Measurements from ENCODE around the gene NTN1. TPM values are rescaled to one million over a fixed set of nuclear protein-coding genes. Genes with fewer than 3 reads are reported as not detected.

The NTN1 gene
- total and polyA plus RNA-seq, 2 of the 13 experiments (the other 11 are each of a cell fraction or from before 2014, with no cell fraction given), result 0.04 to 0.05 TPM

DNA sequence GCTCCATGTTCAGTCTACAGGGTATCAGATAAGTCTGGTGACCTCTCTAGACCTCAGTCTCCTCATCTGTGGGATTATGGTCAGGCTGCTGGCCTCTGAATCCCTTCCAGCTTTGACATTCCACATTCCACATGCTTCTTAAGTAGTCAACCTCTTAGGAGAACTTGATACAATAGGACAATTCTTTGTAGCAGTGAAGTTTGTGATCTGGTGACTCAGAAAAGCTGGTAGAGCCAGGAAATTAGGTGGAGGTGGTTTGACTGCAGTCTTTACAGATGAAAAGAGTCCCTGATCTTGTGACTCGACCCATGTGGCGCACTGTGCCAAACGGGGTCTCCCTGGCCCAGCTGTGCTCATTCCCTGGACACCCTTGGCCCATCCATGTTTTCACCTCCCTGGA is 147.8 kb downstream of the NTN1 start:
- H3K79me2 ChIP-seq (ENCODE audit: insufficient read depth, low read length), result no peaks in the 10 kb centered on the region
- H4K20me1 ChIP-seq (ENCODE audit: insufficient read depth, low read length), result peaks cover 3% of the 10 kb centered on the region; the same call in 1 of the 2 replicates
- no peaks in the 10 kb centered on the region for H3K9me3 ChIP-seq (ENCODE audit: low read length)
- BruUV-seq (replicated peaks), result no TSS peak
- in situ Hi-C loops (cut with HindIII; ENCODE audit: extremely low pct_ligation_motif_present, low pct_unique_long_range_greater_than_20kb), result no loop called here
- no peak overlapping the region for H3K4me2 ChIP-seq (ENCODE audit: low read depth, low read length)
- POLR2A ChIA-PET, result no interaction called here
- WGBS (ENCODE audit: low lambda C conversion rate), result 48% methylated on average over 3 of the region's 3 CpGs
- no peak overlapping the region for H3K27ac ChIP-seq (ENCODE audit: extremely low read length, insufficient read depth, low read length)
- peaks cover 6 to 29% of the 10 kb centered on the region in 2 experiments for H3K27me3 ChIP-seq (ENCODE audit: control insufficient read depth in 1 of 2, insufficient read depth in 2 of 2, low read length in 2 of 2)
- H3K4me1 ChIP-seq (ENCODE audit: insufficient read depth, low read length), result peaks cover 31% of the 10 kb centered on the region
- no peak for DNase-seq (ENCODE audit: low spot score)
- H2AFZ ChIP-seq (ENCODE audit: low read length), result no peak overlapping the region
- intact Hi-C loops (cut with micrococcal nuclease; ENCODE audit: unreplicated experiment), result loop anchor here (10.0 kb wide), 1 partner anchor 174 kb away; no protein-coding TSS in a partner anchor
- CTCF ChIA-PET (ENCODE audit: low intra/inter-chr PET ratio, low total read pairs), result no interaction called here
- no peak for FAIRE-seq
- H3K4me3 ChIP-seq (replicated peaks in 1 of 3; ENCODE audit: insufficient read depth in 1 of 3, low read depth in 2 of 3, low read length in 3 of 3), result no peak overlapping the region
- no peak overlapping the region for H3K9ac ChIP-seq (ENCODE audit: insufficient read depth, low read depth, low read length)
- no peak for ATAC-seq
- no peaks in the 10 kb centered on the region for H3K36me3 ChIP-seq (replicated peaks in 1 of 2; ENCODE audit: control insufficient read depth in 1 of 2, insufficient read depth in 2 of 2, low read length in 2 of 2)
- TF ChIP-seq HOXA5 (CRISPR knock-in tag; IDR thresholded peaks at IDR 0.05), result no peak
- no peak for TF ChIP-seq IRF1 (CRISPR knock-in tag; IDR thresholded peaks at IDR 0.05; ENCODE audit: low read depth)
- no peak for TF ChIP-seq HNF1A (IDR thresholded peaks at IDR 0.05; ENCODE audit: low read depth)
- no peak for TF ChIP-seq HNF1A (CRISPR knock-in tag; IDR thresholded peaks at IDR 0.05; ENCODE audit: borderline replicate concordance)
- TF ChIP-seq SNAPC4 (CRISPR knock-in tag; IDR thresholded peaks at IDR 0.05), result no peak
- TF ChIP-seq NKX3-1 (CRISPR knock-in tag; IDR thresholded peaks at IDR 0.05), result no peak
- no peak for TF ChIP-seq ZNF512B (CRISPR knock-in tag; IDR thresholded peaks at IDR 0.05; ENCODE audit: borderline replicate concordance)
- no peak for TF ChIP-seq GATAD2A (CRISPR knock-in tag; IDR thresholded peaks at IDR 0.05)

Data from HepG2 (cell line).